HepG2 (cell line): Measurements from ENCODE around the gene BMERB1. TPM values are rescaled to one million over a fixed set of nuclear protein-coding genes. Genes with fewer than 3 reads are reported as not detected.

Source experiments
- ATAC-seq: fragments of 200-7000 bp; cut with Tn5 transposase; 3 replicates; pipeline ENCODE4 v1.9.1; 2020; ENCODE audit warnings: mild to moderate bottlenecking, moderate library complexity
- BruUV-seq: library from RNA; stranded (reverse); fragments of 400-500 nt; replicated peaks from 2 replicates; lab custom pipeline; 2021; lab: Mats Ljungman, UMichigan
- CTCF ChIA-PET: fragments of 300-600 bp; formaldehyde crosslinking; extraction: SDS; loops from one replicate; lab custom pipeline; 2021; ENCODE audit warnings: low total read pairs, inconsistent platforms, low intra/inter-chr PET ratio; lab: Yijun Ruan, JAX
- POLR2A ChIA-PET: fragments of 350-600 bp; sonication (Branson Sonifier 250); formaldehyde crosslinking; loops from one replicate; lab custom pipeline; 2020; ENCODE audit warnings: antibody characterized with exemption, inconsistent platforms; lab: Yijun Ruan, JAX
- DNase-seq: peaks from one replicate; pipeline ENCODE4 v3.0.0-alpha.2; 2015; ENCODE audit warnings: low spot score
- FAIRE-seq: peaks from 3 replicates; lab custom pipeline; 2011; peaks lifted over from hg19 to GRCh38; lab: Jason Lieb, UNC
- H2AFZ ChIP-seq: one replicate; pipeline ENCODE4 v1.6.1; 2011; ENCODE audit warnings: low read length, inconsistent platforms
- H3K27ac ChIP-seq: fragments of 300-600 bp; 3 replicates; pipeline ENCODE4 v1.8.0; 2011; ENCODE audit warnings: mixed run types, mild to moderate bottlenecking, mixed read lengths, low read length, inconsistent platforms; ENCODE audit not compliant: insufficient read depth; ENCODE audit errors: extremely low read length
- H3K27me3 ChIP-seq, 2 experiments: fragments of 200-600 bp in 1 of 2; 2 replicates in 1 of 2; 3 replicates in 1 of 2; pipeline versions ENCODE4 v1.6.0 to v1.8.0; 2011; ENCODE audit warnings: low read length in 2 of 2, mild to moderate bottlenecking in 2 of 2, moderate library complexity in 2 of 2, inconsistent platforms in 1 of 2; ENCODE audit not compliant: insufficient read depth in 2 of 2, control insufficient read depth in 1 of 2
- H3K36me3 ChIP-seq, 2 experiments: fragments of 200-600 bp in 1 of 2; replicated peaks in 1 of 2; 2 replicates in 1 of 2; 3 replicates in 1 of 2; pipeline versions ENCODE4 v1.5.1 to v1.8.0; 2011; ENCODE audit warnings: low read length in 2 of 2, inconsistent platforms in 1 of 2; ENCODE audit not compliant: insufficient read depth in 2 of 2, control insufficient read depth in 1 of 2
- H3K4me1 ChIP-seq: 2 replicates; pipeline ENCODE4 v1.5.1; 2012; ENCODE audit warnings: low read length, inconsistent platforms; ENCODE audit not compliant: insufficient read depth
- H3K4me2 ChIP-seq: 2 replicates; pipeline ENCODE4 v1.6.0; 2011; ENCODE audit warnings: low read depth, low read length, inconsistent platforms
- H3K4me3 ChIP-seq, 3 experiments: fragments of 200-600 bp in 1 of 3; sonication (generic), shearing (Covaris generic) in 1 of 3; replicated peaks in 1 of 3; 2 replicates each; pipeline ENCODE4 v1.5.1; 2011 to 2016; ENCODE audit warnings: low read length in 3 of 3, inconsistent platforms in 2 of 3, low read depth in 2 of 3, mild to moderate bottlenecking in 2 of 3, control low read depth in 1 of 3, mixed read lengths in 1 of 3; ENCODE audit not compliant: insufficient read depth in 1 of 3
- H3K79me2 ChIP-seq: one replicate; pipeline ENCODE4 v1.6.1; 2011; ENCODE audit warnings: low read length, inconsistent platforms; ENCODE audit not compliant: insufficient read depth
- H3K9ac ChIP-seq: 2 replicates; pipeline ENCODE4 v1.6.0; 2011; ENCODE audit warnings: mild to moderate bottlenecking, low read depth, low read length, inconsistent platforms; ENCODE audit not compliant: insufficient read depth
- H3K9me3 ChIP-seq: 2 replicates; pipeline ENCODE4 v1.5.1; 2012; ENCODE audit warnings: mild to moderate bottlenecking, low read length
- H4K20me1 ChIP-seq: 2 replicates; pipeline ENCODE4 v1.6.0; 2011; ENCODE audit warnings: inconsistent platforms, mild to moderate bottlenecking, low read length, moderate library complexity; ENCODE audit not compliant: insufficient read depth
- CEBPG ChIP-seq: IDR thresholded peaks from 2 replicates; pipeline ENCODE4 v1.6.1; 2016
- KMT2A ChIP-seq: sonication (generic); formaldehyde crosslinking; IDR thresholded peaks from 2 replicates; pipeline ENCODE4 v1.4.0; 2020; ENCODE audit warnings: missing genetic modification reagents
- MAFF ChIP-seq: IDR thresholded peaks from 2 replicates; pipeline ENCODE4 v1.6.1; 2011; ENCODE audit warnings: low read depth, low read length, improper control_type of control experiment
- MAFK ChIP-seq, 2 experiments: IDR thresholded peaks in 1 of 2; conservative IDR thresholded peaks in 1 of 2; 2 replicates each; pipeline ENCODE4 v1.6.1; 2011; ENCODE audit warnings: improper control_type of control experiment in 2 of 2, low read length in 2 of 2
- RARG ChIP-seq: sonication (generic); formaldehyde crosslinking; IDR thresholded peaks from 2 replicates; pipeline ENCODE4 v1.4.0; 2020; ENCODE audit warnings: low read depth, mild to moderate bottlenecking, missing genetic modification reagents
- RCOR2 ChIP-seq: IDR thresholded peaks from 2 replicates; pipeline ENCODE4 v1.6.1; 2016; ENCODE audit warnings: missing biosample characterization, missing genetic modification reagents
- WGBS: methylation state at CpG from one replicate; pipeline ENCODE4 v1.1.6; 2017; ENCODE audit warnings: low lambda C conversion rate; 5-methylcytosine and 5-hydroxymethylcytosine counted together
- in situ Hi-C: cut with HindIII; loops from 2 replicates; pipeline ENCODE4 v1.10.0; 2017; ENCODE audit warnings: low pct_unique_long_range_greater_than_20kb; ENCODE audit not compliant: extremely low pct_ligation_motif_present
- intact Hi-C: fragments of 100-400 bp; cut with micrococcal nuclease; formaldehyde crosslinking; loops from one replicate; pipeline ENCODE4 v1.10.0; 2022; ENCODE audit not compliant: unreplicated experiment
- polyA plus RNA-seq, 8 experiments: library from polyadenylated mRNA; depleted of rRNA in 3 of 8; stranded (reverse) in 7 of 8; unstranded in 1 of 8; fragments of >200 nt; fragmentation: Illumina TruSeq in 4 of 8; extraction: Trizol in 4 of 8; gene quantifications; 2 replicates each; pipeline versions ENCODE4 v1.2.1 to v1.2.3, GENCODE V29; 2011 to 2016; ENCODE audit warnings: low read depth in 4 of 8, missing spikeins in 1 of 8, mixed read lengths in 1 of 8; ENCODE audit not compliant: insufficient read depth in 1 of 8
- total RNA-seq, 5 experiments: library from RNA; depleted of rRNA; stranded (reverse); fragments of >200 nt; fragmentation: Illumina TruSeq; extraction: Trizol; gene quantifications; 2 replicates each; pipeline ENCODE4 v1.2.3, GENCODE V29; 2016; ENCODE audit warnings: low read depth in 1 of 5
- TF ChIP-seq, protein P1 (sequence below): sonication (generic); formaldehyde crosslinking; IDR thresholded peaks from 2 replicates; pipeline ENCODE4 v1.8.1; 2023; ENCODE audit warnings: mild to moderate bottlenecking, missing genetic modification reagents
- TF ChIP-seq, protein P2 (sequence below): sonication (generic); formaldehyde crosslinking; IDR thresholded peaks from 2 replicates; pipeline ENCODE4 v1.8.0; 2023; ENCODE audit warnings: mild to moderate bottlenecking, missing genetic modification reagents

BMERB1 gene
- total and polyA plus RNA-seq, 2 of the 13 experiments (the other 11 are each of a cell fraction or from before 2014, with no cell fraction given), result 1.4 TPM

DNA sequence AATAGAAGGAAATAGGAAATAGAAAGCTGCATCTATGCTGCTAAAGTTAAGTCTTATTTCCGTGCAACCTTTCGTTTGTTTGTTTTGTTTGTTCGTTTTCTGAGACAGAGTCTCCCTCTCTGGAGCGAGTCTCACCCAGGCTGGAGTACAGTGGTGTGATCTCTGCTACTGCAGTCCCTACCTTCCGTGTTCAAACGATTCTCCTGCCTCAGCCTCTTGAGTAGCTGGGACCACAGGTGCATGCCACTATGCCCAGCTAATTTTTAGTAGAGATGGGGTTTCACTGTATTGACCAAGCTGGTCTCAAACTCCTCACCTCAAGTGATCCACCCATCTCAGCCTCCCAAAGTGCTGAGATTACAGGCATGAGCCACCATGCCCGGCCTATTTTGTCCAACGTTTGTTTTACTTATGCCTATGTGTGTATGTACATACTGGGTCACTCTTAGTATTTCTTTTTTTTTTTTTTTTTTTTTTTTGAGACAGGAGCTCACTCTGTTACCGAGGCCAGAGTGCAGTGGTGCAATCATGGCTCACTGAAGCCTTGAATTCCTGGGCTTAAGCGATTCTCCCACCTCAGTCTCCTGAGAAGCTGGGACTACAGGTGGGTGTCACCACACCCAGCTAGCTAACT, 16.8 kb downstream of the BMERB1 start (continued):
- TF ChIP-seq RCOR2, result no peak
- peak; percentile 36; the same call in 1 of the 2 replicates for TF ChIP-seq CEBPG (CRISPR knock-in tag)
- TF ChIP-seq, protein P1, sequence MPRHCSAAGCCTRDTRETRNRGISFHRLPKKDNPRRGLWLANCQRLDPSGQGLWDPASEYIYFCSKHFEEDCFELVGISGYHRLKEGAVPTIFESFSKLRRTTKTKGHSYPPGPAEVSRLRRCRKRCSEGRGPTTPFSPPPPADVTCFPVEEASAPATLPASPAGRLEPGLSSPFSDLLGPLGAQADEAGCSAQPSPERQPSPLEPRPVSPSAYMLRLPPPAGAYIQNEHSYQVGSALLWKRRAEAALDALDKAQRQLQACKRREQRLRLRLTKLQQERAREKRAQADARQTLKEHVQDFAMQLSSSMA (CRISPR knock-in tag), result peak; percentile 45; the same call in 1 of the 2 replicates
- TF ChIP-seq RARG (CRISPR knock-in tag), result no peak
- TF ChIP-seq, protein P2, sequence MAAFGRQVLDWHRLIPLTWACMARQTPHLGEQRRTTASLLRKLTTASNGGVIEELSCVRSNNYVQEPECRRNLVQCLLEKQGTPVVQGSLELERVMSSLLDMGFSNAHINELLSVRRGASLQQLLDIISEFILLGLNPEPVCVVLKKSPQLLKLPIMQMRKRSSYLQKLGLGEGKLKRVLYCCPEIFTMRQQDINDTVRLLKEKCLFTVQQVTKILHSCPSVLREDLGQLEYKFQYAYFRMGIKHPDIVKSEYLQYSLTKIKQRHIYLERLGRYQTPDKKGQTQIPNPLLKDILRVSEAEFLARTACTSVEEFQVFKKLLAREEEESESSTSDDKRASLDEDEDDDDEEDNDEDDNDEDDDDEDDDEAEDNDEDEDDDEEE, result no peak
- TF ChIP-seq, all 625 proteins: peak for 17

DNA sequence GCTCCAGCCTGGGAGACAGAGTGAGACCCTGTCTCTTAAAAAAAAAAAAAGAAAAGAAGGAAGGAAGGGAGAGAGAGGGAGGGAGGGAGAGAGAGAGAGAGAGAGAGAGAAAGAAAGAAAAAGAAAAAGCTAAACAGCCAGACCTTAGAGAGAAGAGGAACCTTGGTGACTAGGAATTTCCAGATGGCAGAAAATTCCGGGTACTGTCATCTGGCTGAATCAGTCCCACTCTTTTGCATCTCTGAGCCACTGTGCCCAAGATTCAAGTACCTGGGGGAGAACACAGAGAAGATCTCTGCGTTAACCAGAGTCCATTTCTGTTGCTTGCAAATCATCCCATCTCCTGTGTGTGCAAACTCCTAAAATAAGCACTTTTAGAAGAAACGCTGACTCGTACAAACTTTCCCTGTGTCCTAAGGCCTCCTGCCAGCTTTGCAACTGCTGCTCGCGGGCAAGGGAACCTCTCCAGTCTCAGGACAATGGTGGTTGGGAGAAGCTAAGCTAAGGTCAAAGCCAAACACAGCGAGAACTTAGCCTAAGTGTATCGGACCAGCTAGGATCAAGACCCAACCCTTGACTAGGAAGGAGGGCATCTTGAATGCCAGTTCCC, 18.0 kb downstream of the BMERB1 start:
- Histone ChIP-seq H3K36me3 (no peaks in the 10 kb centered on the region), H3K27me3 (no peaks in the 10 kb centered on the region), H3K4me3 (no peak overlapping the region), H3K9ac (no peak overlapping the region), H3K79me2 (no peaks in the 10 kb centered on the region), H3K9me3 (no peaks in the 10 kb centered on the region), H2AFZ (no peak overlapping the region), H3K27ac (no peak overlapping the region), H3K4me1 (peaks cover 50% of the 10 kb centered on the region), H4K20me1 (no peaks in the 10 kb centered on the region), H3K4me2 (no peak overlapping the region)
- no peak for TF ChIP-seq KMT2A
- TF ChIP-seq MAFK (conservative IDR thresholded peaks at IDR 0.05 in 1 of 2, IDR thresholded peaks at IDR 0.05 in 1 of 2; ENCODE audit: low read length in 2 of 2), result peak; percentile 96 to 97
- peak; percentile 96 for TF ChIP-seq MAFF
- POLR2A ChIA-PET, result no interaction called here
- DNase-seq, result no peak
- ATAC-seq, result no peak
- intact Hi-C loops, result no loop called here
- no TSS peak for BruUV-seq
- 66% methylated on average over 8 of the region's 8 CpGs for WGBS
- FAIRE-seq, result no peak
- in situ Hi-C loops, result no loop called here
- CTCF ChIA-PET, result no interaction called here
